Activated CD8-positive, alpha-beta memory T cell treated with anti-CD3 and anti-CD28 coated beads, Interleukin-2, amount 50 U/mL, for 24 hours (primary cell): ENCODE results near the gene SFTPB.

ENCODE experiments used
- DNase-seq: peaks from one replicate; pipeline ENCODE4 v3.0.0-alpha.2; 2020; ENCODE audit errors: extremely low read depth

SFTPB gene

GRCh38 chr2:85702172-85702571 is 34.2 kb upstream of the SFTPB start:
- DNase-seq, result no peak

GRCh38 chr2:85699325-85699724 is 31.3 kb upstream of the SFTPB start:
- no peak for DNase-seq

- no peak for DNase-seq
Observed at GRCh38 chr2:85698880-85699254, 30.9 kb upstream of the SFTPB start.

GRCh38 chr2:85698184-85698879 is 30.3 kb upstream of the SFTPB start:
- no peak for DNase-seq

GRCh38 chr2:85697716-85698115 is 29.7 kb upstream of the SFTPB start:
- no peak for DNase-seq

- DNase-seq, result no peak
Observed at GRCh38 chr2:85697096-85697495, 29.1 kb upstream of the SFTPB start.

GRCh38 chr2:85695691-85696668 is 28.0 kb upstream of the SFTPB start:
- no peak for DNase-seq

- no peak for DNase-seq
Observed at GRCh38 chr2:85695121-85695520, 27.1 kb upstream of the SFTPB start.

- DNase-seq, result no peak
Observed at GRCh38 chr2:85694052-85695025, 26.3 kb upstream of the SFTPB start, which contains the start of gene GNLY. GNLY (plus strand) TSS chr2:85694358; CDS start chr2:85694419, 61 bp downstream.

GRCh38 chr2:85692039-85692645 is 24.1 kb upstream of the SFTPB start:
- no peak for DNase-seq

GRCh38 chr2:85690932-85691331 is 22.9 kb upstream of the SFTPB start:
- DNase-seq, result no peak

- no peak for DNase-seq
Observed at GRCh38 chr2:85684806-85685205, 16.8 kb upstream of the SFTPB start.

- no peak for DNase-seq
Observed at GRCh38 chr2:85684380-85684779, 16.4 kb upstream of the SFTPB start.

GRCh38 chr2:85682378-85682777 is 14.4 kb upstream of the SFTPB start:
- DNase-seq, result no peak

GRCh38 chr2:85681776-85682175 is 13.8 kb upstream of the SFTPB start:
- DNase-seq, result no peak

GRCh38 chr2:85681372-85681763 is 13.4 kb upstream of the SFTPB start:
- no peak for DNase-seq

- no peak for DNase-seq
Observed at GRCh38 chr2:85680707-85681371, 12.8 kb upstream of the SFTPB start.

GRCh38 chr2:85678794-85679672 is 11.0 kb upstream of the SFTPB start:
- peak; percentile 36 for DNase-seq

- no peak for DNase-seq
Observed at GRCh38 chr2:85678377-85678776, 10.4 kb upstream of the SFTPB start.
